OCI-LY7 (cell line): ENCODE results near the gene CLSTN2. TPM values are rescaled to one million over a fixed set of nuclear protein-coding genes. Genes with fewer than 3 reads are reported as not detected.

Source experiments
- BruUV-seq: library from RNA; stranded (reverse); fragments of 400-500 nt; replicated peaks from 2 replicates; lab custom pipeline; 2021; lab: Mats Ljungman, UMichigan
- CTCF ChIA-PET: fragments of 300-600 bp; sonication (Branson Sonifier 250); formaldehyde crosslinking; loops from one replicate; lab custom pipeline; 2022; ENCODE audit warnings: antibody characterized with exemption; ENCODE audit not compliant: unreplicated experiment; lab: Charles Lee
- POLR2A ChIA-PET: fragments of 300-600 bp; sonication (Branson Sonifier 250); formaldehyde crosslinking; loops from one replicate; lab custom pipeline; 2022; ENCODE audit warnings: antibody characterized with exemption; lab: Charles Lee
- DNase-seq: peaks from one replicate; pipeline ENCODE4 v3.0.0-alpha.2; 2015; ENCODE audit warnings: low spot score
- H2AFZ ChIP-seq: fragments of 200-600 bp; sonication (generic), shearing (Covaris generic); 2 replicates; pipeline ENCODE4 v1.6.1; 2014; ENCODE audit warnings: mild to moderate bottlenecking, antibody characterized with exemption, low read length, moderate library complexity
- H3K27ac ChIP-seq: fragments of 200-600 bp; sonication (generic); 2 replicates; pipeline ENCODE4 v1.5.1; 2014; ENCODE audit warnings: mixed run types, low read depth, mild to moderate bottlenecking, moderate library complexity, low read length, inconsistent platforms; ENCODE audit not compliant: poor library complexity, severe bottlenecking
- H3K36me3 ChIP-seq: fragments of 200-600 bp; sonication (generic); 2 replicates; pipeline ENCODE4 v1.6.1; 2014; ENCODE audit warnings: mild to moderate bottlenecking, antibody characterized with exemption, low read length, moderate library complexity, mixed read lengths; ENCODE audit not compliant: insufficient read depth
- H3K4me1 ChIP-seq: fragments of 200-600 bp; sonication (generic); 2 replicates; pipeline ENCODE4 v1.5.1; 2014; ENCODE audit warnings: mild to moderate bottlenecking, low read length; ENCODE audit not compliant: insufficient read depth, poor library complexity, severe bottlenecking
- H3K4me2 ChIP-seq: fragments of 200-600 bp; sonication (generic); 2 replicates; pipeline ENCODE4 v1.6.1; 2014; ENCODE audit warnings: mild to moderate bottlenecking, low read length
- H3K4me3 ChIP-seq: fragments of 200-600 bp; sonication (generic); 2 replicates; pipeline ENCODE4 v1.5.1; 2014; ENCODE audit warnings: mild to moderate bottlenecking, low read depth, low read length; ENCODE audit not compliant: poor library complexity, severe bottlenecking
- H3K79me2 ChIP-seq: fragments of 200-600 bp; sonication (generic); 2 replicates; pipeline ENCODE4 v1.6.1; 2016; ENCODE audit warnings: low read depth, mild to moderate bottlenecking, low read length, moderate library complexity, mixed read lengths; ENCODE audit not compliant: insufficient read depth
- H3K9me2 ChIP-seq: fragments of 200-600 bp; sonication (generic); 2 replicates; pipeline ENCODE4 v1.6.1; 2016; ENCODE audit warnings: mild to moderate bottlenecking, low read length, mixed read lengths; ENCODE audit not compliant: insufficient read depth
- H3K9me3 ChIP-seq: fragments of 200-600 bp; sonication (generic); 2 replicates; pipeline ENCODE4 v1.6.1; 2014; ENCODE audit warnings: mild to moderate bottlenecking, mixed run types, low read length, mixed read lengths
- H4K20me1 ChIP-seq: fragments of 200-600 bp; sonication (generic); 2 replicates; pipeline ENCODE4 v1.6.1; 2014; ENCODE audit warnings: mild to moderate bottlenecking, antibody characterized with exemption, low read length, moderate library complexity, mixed read lengths; ENCODE audit not compliant: insufficient read depth
- EZH2phosphoT487 ChIP-seq: fragments of 200-600 bp; sonication (generic); IDR thresholded peaks from 2 replicates; pipeline ENCODE4 v1.6.1; 2018; ENCODE audit warnings: low read depth, borderline replicate concordance, mild to moderate bottlenecking, mixed run types, antibody characterized with exemption, low read length, moderate library complexity, mixed read lengths
- intact Hi-C: fragments of 100-400 bp; cut with micrococcal nuclease; formaldehyde crosslinking; loops from one replicate; pipeline ENCODE4 v1.10.0; 2022; ENCODE audit not compliant: unreplicated experiment
- total RNA-seq, 2 experiments: library from RNA; depleted of rRNA in 1 of 2; stranded (reverse); fragments of >200 nt in 1 of 2; shearing (Covaris generic) in 1 of 2; gene quantifications; 2 replicates each; pipeline ENCODE4 v1.2.3, GENCODE V29; 2014 to 2022
- TF ChIP-seq, protein P1 (sequence below): fragments of 200-600 bp; sonication (generic); conservative IDR thresholded peaks from 2 replicates; pipeline ENCODE4 v1.5.1; 2014; ENCODE audit warnings: mild to moderate bottlenecking, antibody characterized with exemption, low read length, moderate library complexity, mixed read lengths

Gene CLSTN2
- total RNA-seq, 2 experiments from 2014 or later = not detected

DNA sequence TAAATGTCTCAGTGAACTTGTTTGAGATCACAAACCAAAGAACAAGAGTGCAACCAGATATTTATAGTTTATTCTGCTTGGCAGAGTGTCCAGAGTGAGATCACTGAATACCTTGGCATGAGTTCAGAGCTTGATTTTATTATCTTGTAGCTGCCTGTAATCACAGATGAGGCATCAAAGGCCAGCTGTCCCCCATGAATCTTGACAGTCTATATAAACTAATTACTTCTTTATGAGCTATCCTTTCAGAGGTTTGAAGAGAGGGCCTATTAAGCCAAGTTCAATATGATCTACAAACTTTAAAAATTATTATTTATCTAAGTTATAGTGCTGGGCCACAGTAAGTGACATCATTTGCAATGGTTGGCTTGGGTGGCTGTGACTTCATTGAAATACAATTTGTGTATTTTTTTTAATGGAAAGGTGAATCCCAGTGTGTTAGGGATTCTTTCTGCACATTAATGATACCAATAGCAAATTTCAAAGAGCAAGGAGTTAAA, 251.5 kb downstream of the CLSTN2 start:
- POLR2A ChIA-PET = interaction anchor here (1.1 to 1.6 kb wide), 2 partner anchors 9 to 48 kb away, joined by 3 to 4 read pairs; no protein-coding TSS in a partner anchor

DNA sequence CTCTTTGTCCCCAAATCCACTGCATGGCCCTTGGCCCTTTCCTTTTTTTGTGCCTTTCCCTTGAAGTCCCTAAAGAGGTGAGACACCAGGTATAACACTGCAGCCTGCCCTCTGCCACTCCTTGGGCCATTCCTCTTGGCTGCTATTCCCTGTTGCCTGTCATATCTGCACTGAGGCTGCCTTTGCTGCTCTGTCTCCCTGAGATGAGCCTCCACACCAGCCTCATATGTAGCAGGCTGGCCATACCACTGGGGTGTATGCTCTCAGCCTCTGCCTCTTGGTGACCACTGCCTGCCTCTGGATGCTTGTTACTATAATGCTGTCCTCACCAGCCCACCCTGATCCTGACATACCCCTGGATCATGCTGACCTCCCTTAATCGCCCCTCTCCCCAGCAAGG, 252.0 kb downstream of the CLSTN2 start:
- Histone ChIP-seq H2AFZ (no peak overlapping the region), H3K79me2 (no peaks in the 10 kb centered on the region), H3K4me3 (no peak overlapping the region), H4K20me1 (no peaks in the 10 kb centered on the region), H3K4me1 (no peaks in the 10 kb centered on the region), H3K9me2 (no peaks in the 10 kb centered on the region), H3K4me2 (no peak overlapping the region), H3K9me3 (no peaks in the 10 kb centered on the region), H3K36me3 (no peaks in the 10 kb centered on the region), H3K27ac (no peak overlapping the region)
- BruUV-seq = no TSS peak
- ChIA-PET POLR2A (interaction anchor here (1.6 kb wide), 1 partner anchor 48 kb away, joined by 3 read pairs; no protein-coding TSS in a partner anchor), CTCF (no interaction called here)
- intact Hi-C loops = no loop called here
- DNase-seq = no peak
- TF ChIP-seq, protein P1, sequence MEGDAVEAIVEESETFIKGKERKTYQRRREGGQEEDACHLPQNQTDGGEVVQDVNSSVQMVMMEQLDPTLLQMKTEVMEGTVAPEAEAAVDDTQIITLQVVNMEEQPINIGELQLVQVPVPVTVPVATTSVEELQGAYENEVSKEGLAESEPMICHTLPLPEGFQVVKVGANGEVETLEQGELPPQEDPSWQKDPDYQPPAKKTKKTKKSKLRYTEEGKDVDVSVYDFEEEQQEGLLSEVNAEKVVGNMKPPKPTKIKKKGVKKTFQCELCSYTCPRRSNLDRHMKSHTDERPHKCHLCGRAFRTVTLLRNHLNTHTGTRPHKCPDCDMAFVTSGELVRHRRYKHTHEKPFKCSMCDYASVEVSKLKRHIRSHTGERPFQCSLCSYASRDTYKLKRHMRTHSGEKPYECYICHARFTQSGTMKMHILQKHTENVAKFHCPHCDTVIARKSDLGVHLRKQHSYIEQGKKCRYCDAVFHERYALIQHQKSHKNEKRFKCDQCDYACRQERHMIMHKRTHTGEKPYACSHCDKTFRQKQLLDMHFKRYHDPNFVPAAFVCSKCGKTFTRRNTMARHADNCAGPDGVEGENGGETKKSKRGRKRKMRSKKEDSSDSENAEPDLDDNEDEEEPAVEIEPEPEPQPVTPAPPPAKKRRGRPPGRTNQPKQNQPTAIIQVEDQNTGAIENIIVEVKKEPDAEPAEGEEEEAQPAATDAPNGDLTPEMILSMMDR = no peak
- no peak for TF ChIP-seq EZH2phosphoT487

More for the DNA sequence above, 251.5 kb downstream of the CLSTN2 start:
- Histone ChIP-seq H3K4me2 (no peak overlapping the region), H3K9me3 (no peaks in the 10 kb centered on the region), H3K4me3 (no peak overlapping the region), H3K79me2 (no peaks in the 10 kb centered on the region), H3K9me2 (no peaks in the 10 kb centered on the region), H3K36me3 (no peaks in the 10 kb centered on the region), H2AFZ (no peak overlapping the region), H3K4me1 (no peaks in the 10 kb centered on the region), H4K20me1 (no peaks in the 10 kb centered on the region), H3K27ac (no peak overlapping the region)
- CTCF ChIA-PET = no interaction called here
- intact Hi-C loops = no loop called here
- BruUV-seq = no TSS peak
- TF ChIP-seq, protein P1 = no peak
- no peak for TF ChIP-seq EZH2phosphoT487
- DNase-seq = no peak

DNA sequence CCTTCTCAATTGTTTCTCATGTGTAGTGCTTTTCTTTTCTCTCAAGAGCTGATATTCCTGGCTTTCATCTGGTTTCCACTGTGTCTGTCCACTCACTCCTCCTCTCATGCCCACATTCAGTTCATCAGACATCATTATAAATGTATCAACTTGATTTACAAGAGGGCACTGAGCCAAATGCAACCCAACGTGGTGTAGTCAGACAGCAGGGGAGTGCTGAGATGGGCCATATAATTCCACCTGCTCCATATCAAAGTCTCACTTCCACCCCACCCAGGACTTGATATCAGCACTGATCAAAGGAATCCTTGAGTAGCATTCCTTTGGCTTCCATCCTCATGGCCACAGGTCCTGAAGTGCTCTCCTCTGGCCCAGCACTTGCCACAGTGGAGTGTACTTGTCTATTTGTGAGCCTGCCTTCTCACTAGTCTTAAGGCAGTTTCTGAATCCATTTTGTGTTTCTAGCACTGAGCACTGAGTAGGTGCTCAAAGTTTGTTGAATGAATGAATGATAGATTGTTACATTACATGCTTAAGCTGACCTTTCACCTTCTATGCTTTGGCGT, 252.8 kb downstream of the CLSTN2 start:
- H3K9me3 ChIP-seq = no peaks in the 10 kb centered on the region
- no peaks in the 10 kb centered on the region for H4K20me1 ChIP-seq
- CTCF ChIA-PET = no interaction called here
- H3K27ac ChIP-seq = no peak overlapping the region
- H3K79me2 ChIP-seq = no peaks in the 10 kb centered on the region
- BruUV-seq = no TSS peak
- H3K9me2 ChIP-seq = no peaks in the 10 kb centered on the region
- intact Hi-C loops = no loop called here
- H3K36me3 ChIP-seq = no peaks in the 10 kb centered on the region
- H3K4me3 ChIP-seq = no peak overlapping the region
- H3K4me2 ChIP-seq = no peak overlapping the region
- TF ChIP-seq, protein P1 = no peak
- no peak for TF ChIP-seq EZH2phosphoT487
- no peaks in the 10 kb centered on the region for H3K4me1 ChIP-seq
- DNase-seq = no peak
- H2AFZ ChIP-seq = no peak overlapping the region
- POLR2A ChIA-PET = interaction anchor here (0.6 kb wide), 1 partner anchor 731 kb away, joined by 7 read pairs; no protein-coding TSS in a partner anchor
